Breast epithelium (tissue), 3 donors: ENCODE measurements around the gene ECSCR.

Experiments used
- POLR2A ChIP-seq: fragments of 450-650 bp; IDR thresholded peaks from one replicate; pipeline ENCODE4 v1.6.1; 2016; ENCODE audit warnings: antibody characterized with exemption, mild to moderate bottlenecking, moderate library complexity
- POLR2AphosphoS5 ChIP-seq, 3 donors: sonication (generic); formaldehyde crosslinking; IDR thresholded peaks; one replicate each; pipeline ENCODE4 v1.6.1; 2017; ENCODE audit warnings: antibody characterized with exemption in 3 of 3
- TF ChIP-seq, protein P1 (sequence below), 3 donors: fragments of 450-650 bp; IDR thresholded peaks; one replicate each; pipeline ENCODE4 v1.5.1; 2016 to 2017; ENCODE audit warnings: antibody characterized with exemption in 3 of 3, mild to moderate bottlenecking in 3 of 3, moderate library complexity in 3 of 3

DNA sequence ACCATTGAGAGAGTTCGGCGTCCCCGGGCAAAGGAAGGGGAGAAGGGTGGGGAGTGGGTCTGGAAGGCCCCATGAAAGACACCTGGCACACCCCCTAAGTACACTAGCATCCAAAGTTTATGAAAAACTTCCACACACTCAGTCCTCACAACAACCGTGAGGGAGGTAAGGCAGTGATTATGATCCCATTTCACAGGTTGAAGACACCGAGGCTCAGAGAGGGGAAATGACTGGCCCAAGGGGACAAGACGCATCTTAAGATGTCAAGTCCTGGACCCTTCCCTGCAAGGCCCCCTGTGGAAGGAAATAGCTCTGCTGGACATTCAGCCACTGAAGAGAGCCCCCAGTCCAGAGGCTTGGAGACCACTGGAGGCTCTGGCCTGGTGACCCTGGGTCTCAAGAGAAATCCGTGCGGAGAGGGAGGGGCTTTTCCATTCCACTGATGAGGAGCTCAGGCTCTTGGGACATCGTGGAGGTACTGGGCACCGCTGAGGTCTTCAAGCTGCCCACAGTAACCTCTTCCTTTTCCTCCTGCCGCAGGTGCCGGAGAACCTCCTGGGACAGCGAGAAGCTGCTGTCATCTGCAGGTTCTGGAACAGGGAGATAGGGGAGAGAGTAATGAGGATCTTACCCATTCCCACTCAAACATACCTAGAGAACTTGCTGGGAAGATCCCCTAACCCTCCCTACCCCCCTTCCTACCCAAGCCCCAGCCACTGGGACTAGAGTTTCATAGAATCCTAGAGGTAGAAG, 13.5 kb upstream of the ECSCR start:
- TF ChIP-seq, protein P1, sequence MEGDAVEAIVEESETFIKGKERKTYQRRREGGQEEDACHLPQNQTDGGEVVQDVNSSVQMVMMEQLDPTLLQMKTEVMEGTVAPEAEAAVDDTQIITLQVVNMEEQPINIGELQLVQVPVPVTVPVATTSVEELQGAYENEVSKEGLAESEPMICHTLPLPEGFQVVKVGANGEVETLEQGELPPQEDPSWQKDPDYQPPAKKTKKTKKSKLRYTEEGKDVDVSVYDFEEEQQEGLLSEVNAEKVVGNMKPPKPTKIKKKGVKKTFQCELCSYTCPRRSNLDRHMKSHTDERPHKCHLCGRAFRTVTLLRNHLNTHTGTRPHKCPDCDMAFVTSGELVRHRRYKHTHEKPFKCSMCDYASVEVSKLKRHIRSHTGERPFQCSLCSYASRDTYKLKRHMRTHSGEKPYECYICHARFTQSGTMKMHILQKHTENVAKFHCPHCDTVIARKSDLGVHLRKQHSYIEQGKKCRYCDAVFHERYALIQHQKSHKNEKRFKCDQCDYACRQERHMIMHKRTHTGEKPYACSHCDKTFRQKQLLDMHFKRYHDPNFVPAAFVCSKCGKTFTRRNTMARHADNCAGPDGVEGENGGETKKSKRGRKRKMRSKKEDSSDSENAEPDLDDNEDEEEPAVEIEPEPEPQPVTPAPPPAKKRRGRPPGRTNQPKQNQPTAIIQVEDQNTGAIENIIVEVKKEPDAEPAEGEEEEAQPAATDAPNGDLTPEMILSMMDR (IDR thresholded peaks at IDR 0.05) = no peak
- no peak for TF ChIP-seq POLR2AphosphoS5 (IDR thresholded peaks at IDR 0.05)
- no peak for TF ChIP-seq POLR2A
